Measurements from ENCODE around the gene PABPC5. TPM values are rescaled to one million over a fixed set of nuclear protein-coding genes. Genes with fewer than 3 reads are reported as not detected.
A peak's percentile ranks its signal among the peaks of the same experiment; 100 is the strongest.

PABPC5 gene
- total RNA-seq (2014; rRNA removed; shearing (Covaris generic)) = 0.17 TPM in 1 of 2 replicates, not detected in the other

- DNase-seq (ENCODE audit: low read depth) = peak; percentile 0
Measured at GRCh38 chrX:91434351-91435168, at the start of gene PABPC5. PABPC5 (plus strand) TSS chrX:91434839; CDS start chrX:91435578, 739 bp downstream.

GRCh38 chrX:91389026-91389425 lies 45.6 kb upstream of the PABPC5 start:
- no peak for DNase-seq (ENCODE audit: low read depth)

GRCh38 chrX:91414713-91415112 lies 19.9 kb upstream of the PABPC5 start:
- DNase-seq (ENCODE audit: low read depth) = no peak

- DNase-seq (ENCODE audit: low read depth) = no peak
Measured at GRCh38 chrX:91435395-91435794, 756 bp downstream of the PABPC5 start.

All from M059J (cell line).